ENCODE data around the gene ZMYND8.

DNA sequence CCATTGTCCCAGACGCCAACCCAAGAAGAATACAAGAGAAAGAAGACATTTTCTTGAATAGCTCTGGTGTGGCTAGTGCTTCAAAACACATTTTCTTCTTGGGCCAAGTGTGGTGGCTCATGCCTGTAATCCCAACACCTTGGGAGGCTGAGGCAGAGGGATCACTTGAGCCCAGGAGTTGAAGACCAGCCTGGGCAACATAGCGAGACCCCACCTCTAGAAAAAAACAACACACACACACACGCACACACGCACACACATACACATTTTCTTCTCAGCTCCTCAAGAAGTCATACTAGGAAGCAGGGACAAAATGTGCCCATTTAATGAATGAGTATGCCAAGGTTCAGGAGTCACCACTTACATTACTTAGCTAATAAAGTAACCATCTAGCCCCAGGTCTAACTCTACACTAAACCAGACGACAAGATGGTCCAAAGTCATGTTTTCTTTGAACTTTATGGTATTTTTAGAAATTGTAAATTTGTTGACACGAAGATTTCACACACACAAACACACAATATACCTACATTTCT is 68.8 kb downstream of the ZMYND8 start:
- TF ChIP-seq, protein P1, sequence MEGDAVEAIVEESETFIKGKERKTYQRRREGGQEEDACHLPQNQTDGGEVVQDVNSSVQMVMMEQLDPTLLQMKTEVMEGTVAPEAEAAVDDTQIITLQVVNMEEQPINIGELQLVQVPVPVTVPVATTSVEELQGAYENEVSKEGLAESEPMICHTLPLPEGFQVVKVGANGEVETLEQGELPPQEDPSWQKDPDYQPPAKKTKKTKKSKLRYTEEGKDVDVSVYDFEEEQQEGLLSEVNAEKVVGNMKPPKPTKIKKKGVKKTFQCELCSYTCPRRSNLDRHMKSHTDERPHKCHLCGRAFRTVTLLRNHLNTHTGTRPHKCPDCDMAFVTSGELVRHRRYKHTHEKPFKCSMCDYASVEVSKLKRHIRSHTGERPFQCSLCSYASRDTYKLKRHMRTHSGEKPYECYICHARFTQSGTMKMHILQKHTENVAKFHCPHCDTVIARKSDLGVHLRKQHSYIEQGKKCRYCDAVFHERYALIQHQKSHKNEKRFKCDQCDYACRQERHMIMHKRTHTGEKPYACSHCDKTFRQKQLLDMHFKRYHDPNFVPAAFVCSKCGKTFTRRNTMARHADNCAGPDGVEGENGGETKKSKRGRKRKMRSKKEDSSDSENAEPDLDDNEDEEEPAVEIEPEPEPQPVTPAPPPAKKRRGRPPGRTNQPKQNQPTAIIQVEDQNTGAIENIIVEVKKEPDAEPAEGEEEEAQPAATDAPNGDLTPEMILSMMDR (IDR thresholded peaks at IDR 0.05): no peak
- no peak for TF ChIP-seq POLR2A (IDR thresholded peaks at IDR 0.05)
